HG03139 (cell line): ENCODE data around the gene SLC7A11.
"Not testable (repeated sequence)": the region's sequence is repeated elsewhere in the genome, so short reads cannot be mapped to it uniquely, and the experiment has no call there.

Experiments used
- ATAC-seq: cut with Tn5 transposase; IDR thresholded peaks from one replicate; pipeline ENCODE4 v1.9.1; 2021; ENCODE audit not compliant: unreplicated experiment

The SLC7A11 gene

DNA sequence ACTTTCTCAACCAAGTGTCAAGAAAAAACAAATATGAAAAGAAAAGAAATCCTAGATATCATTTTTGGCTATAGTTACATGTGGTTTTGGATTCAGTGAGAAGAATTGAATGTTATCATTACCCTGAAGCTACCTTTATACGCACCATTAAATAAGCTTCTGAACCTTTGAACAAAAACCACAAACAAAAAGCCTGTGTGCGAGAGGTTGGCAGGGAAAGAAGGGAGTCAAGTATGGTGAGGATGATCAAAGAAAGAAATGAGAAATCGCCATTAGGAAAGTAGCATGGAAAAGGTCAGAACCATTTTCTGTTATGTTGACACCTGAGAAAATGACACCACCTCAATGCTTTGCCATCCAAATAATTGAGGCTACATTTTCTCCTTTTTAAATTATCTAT, 1.2 kb upstream of the SLC7A11 start:
- ATAC-seq = no peak

DNA sequence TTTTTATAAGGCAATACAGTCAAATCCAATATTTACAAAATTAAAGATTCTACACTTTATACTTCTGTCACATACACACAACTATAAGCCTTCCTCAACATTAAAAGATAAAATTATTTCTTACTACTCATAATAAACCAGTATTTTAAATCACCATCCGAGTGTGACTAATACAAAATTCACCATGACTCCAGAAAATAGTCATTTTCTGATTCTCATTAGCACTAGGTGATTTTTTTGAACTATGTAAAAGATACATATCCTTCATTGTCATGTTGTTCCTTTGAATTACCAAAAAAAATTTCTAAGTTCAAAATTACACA, 646 bp upstream of the SLC7A11 start:
- ATAC-seq = no peak

GRCh38 chr4:138241281-138242075, 671 bp downstream of the SLC7A11 start:
- ATAC-seq = no peak

- no peak for ATAC-seq
Measured at GRCh38 chr4:138239491-138239890, 2.7 kb downstream of the SLC7A11 start.

DNA sequence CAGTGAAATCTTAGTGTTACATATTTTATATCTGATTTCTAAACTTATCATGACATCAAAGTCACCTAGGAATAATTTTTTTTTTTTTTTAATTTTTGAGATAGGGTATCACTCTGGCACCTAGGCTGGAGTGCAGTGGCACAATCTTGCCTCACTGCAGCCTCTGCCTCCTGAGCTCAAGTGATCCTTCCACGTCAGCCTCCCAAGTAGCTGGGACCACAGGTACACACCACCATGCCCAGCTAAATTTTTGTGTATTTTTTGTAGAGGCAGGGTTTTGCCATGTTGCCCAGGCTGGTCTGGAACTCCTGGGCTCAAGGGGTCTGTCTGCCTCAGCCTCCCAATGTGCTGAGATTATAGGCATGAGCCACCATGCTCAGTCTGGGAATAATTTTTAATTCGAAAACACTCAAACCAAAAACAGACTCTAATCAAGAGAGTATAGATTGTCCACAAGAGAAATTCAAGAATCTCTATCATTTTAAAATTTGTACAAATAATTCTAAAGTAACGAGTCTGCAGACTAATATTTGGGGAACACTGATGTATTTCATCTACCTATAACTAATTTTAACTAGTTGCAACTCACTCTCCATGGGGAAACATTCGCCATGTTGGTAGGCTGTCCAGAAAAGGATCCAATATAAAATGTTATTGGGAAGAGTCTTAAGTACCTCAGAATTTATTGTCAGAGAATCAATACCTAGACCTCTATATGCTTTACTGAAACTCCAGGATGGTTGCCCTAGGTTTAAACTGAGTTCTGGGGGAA, 3.4 kb downstream of the SLC7A11 start:
- ATAC-seq = no peak

GRCh38 chr4:138237132-138237531, 5.0 kb downstream of the SLC7A11 start:
- ATAC-seq = not testable (repeated sequence)

GRCh38 chr4:138236037-138236436, 6.1 kb downstream of the SLC7A11 start:
- ATAC-seq = no peak

DNA sequence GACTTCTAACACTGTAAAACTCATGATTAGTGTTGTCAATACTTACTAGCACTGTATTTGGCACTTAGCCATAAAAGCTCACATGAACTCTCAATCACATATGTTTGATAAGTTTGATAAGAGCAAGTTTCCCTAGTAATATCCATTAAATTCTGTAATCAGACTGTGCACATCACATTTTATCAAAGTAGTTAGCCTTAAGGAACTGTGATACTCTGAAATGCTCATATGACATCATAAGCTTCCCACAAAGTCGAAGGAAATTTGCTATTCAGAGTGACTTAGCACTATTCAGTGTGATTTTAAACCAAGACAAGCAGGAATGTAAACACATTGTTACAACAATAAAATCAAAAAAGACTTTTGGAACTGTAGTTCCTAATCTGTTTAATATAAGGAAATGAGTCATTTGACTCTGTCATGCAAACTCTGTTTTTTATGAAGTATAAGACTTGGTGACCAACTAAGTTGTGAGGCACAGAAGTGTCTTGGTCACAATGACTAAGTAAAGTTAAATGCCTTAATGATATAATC, 6.7 kb downstream of the SLC7A11 start:
- no peak for ATAC-seq

GRCh38 chr4:138234248-138234647, 7.9 kb downstream of the SLC7A11 start:
- ATAC-seq = no peak

- ATAC-seq = no peak
Measured at GRCh38 chr4:138233313-138234034, 8.7 kb downstream of the SLC7A11 start.

GRCh38 chr4:138232364-138232763, 9.8 kb downstream of the SLC7A11 start:
- ATAC-seq = no peak

DNA sequence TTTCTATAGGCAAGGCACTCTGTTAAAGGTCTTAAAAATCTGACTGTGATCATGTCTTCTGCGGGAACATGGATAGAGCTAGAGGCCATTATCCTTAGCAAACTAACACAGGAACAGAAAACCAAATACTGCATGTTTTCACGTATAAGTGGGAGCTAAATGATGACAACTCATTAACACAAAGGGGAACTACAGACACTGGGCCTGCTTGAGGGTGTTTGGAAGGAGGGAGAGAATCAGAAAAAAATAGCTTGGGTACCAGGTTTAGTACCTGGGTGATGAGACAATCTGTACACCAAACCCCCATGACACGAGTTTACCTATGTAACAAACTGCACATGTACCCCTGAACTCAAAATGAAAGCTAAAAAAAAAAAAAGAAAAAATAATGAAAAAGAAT, 12.1 kb downstream of the SLC7A11 start:
- no peak for ATAC-seq

DNA sequence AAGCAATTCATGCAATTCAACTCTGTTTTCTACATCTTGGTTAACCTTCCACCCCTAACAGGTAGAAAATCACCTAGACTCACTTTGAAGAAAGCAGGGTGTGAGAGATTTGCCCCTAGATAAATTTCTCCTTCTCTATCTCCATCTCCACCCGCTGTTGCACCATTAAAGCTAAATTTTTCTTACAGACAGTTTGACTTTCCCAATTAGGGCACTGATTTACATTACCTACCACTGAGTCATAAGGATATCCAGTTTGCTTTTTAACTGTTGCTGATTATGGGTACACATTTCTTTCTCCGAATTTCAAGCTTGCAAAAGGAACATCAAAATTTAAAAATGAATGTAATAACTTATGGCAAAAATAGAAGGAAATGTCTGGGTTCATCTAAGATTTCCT, 13.0 kb downstream of the SLC7A11 start:
- ATAC-seq = no peak

GRCh38 chr4:138226351-138226750, 15.8 kb downstream of the SLC7A11 start:
- ATAC-seq = no peak

DNA sequence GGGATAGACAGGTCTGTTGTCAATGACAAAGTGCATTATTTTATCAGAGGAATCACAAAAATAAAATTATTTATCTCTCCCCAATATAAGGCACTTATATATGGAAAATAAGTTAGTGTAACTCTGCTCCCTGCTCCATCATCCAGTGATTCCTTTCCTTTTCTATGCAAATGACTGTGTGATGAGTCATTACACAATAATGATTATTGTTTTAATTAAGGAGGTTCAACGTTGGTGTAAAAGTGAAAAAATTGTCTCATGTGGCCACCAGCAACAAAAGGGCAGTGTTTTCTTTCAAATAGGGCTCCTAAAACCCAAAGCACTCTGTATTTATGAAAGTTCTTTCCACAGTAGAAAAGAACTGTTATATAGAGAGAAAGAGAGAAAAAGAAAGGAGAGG, 16.7 kb downstream of the SLC7A11 start:
- no peak for ATAC-seq

DNA sequence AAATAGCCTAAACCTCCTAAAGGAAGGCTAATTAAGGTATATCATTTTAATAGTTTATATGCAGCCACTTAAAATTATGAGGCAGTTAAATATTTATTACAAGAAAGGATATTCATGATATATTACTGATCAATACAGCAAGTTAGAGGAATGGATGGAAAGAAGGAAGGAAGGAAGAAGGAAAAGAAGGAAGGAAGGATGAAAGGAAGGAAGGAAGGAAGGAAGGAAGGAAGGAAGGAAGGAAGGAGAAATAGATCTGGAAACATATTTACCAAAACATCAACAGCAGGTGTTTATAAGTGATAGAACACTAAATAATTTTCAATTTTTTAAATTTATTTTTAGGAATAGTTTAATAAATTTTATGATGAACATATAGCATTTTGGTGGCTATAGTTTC, 17.5 kb downstream of the SLC7A11 start:
- no peak for ATAC-seq

GRCh38 chr4:138223231-138223910, 18.8 kb downstream of the SLC7A11 start:
- ATAC-seq = no peak

DNA sequence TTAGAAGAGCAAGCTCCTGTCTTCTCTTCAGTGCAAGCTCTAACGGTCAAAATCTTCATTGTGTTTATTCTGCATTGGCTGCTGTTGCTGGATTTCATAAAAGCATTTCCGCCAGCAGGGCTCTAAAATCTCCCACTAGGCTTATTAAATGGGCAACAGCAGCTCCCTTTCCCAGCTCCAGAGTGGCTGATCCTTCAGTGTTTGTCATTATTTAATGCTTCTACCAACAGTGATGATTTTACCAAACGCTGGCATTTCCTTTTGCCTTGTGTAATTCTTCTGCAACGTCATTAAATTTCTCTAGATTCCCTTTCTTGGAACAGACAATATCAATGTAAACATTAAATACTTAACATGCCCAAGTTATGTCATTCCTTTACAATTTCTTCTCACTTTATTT, 20.1 kb downstream of the SLC7A11 start:
- ATAC-seq = no peak

GRCh38 chr4:138218976-138219375, 23.2 kb downstream of the SLC7A11 start:
- ATAC-seq = no peak

DNA sequence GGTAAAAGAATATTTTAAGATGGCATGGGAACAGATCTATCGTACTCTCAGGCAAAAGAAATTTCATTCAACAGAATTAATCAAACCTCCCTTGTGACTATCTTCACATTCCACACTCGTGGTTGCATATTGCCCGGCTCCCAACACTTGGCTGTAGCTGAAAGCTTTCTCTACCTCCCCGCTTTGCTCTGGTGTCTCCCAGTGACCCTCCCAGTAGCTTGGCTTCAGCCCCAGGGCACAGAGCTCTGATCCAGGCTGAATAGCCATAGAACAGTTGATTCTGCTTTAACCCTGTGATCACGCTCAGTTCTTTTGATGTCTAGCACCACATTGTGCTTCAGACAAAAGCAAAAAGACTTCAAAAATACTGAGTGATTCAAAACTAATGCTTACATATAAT, 24.6 kb downstream of the SLC7A11 start:
- ATAC-seq = no peak

- ATAC-seq = no peak
Measured at GRCh38 chr4:138216272-138216867, 25.8 kb downstream of the SLC7A11 start.
